Measurements from ENCODE around the gene GTF2I.
"Not testable (repeated sequence)": the region's sequence is repeated elsewhere in the genome, so short reads cannot be mapped to it uniquely, and the experiment has no call there.

- TF ChIP-seq CSRNP3 (CRISPR knock-in tag; IDR thresholded peaks at IDR 0.05); TSHZ2 (CRISPR knock-in tag; IDR thresholded peaks at IDR 0.05); CREB5 (CRISPR knock-in tag; IDR thresholded peaks at IDR 0.05; ENCODE audit: low read depth); RARB (CRISPR knock-in tag; IDR thresholded peaks at IDR 0.05); GLIS3 (CRISPR knock-in tag; IDR thresholded peaks at IDR 0.05); PPARA (CRISPR knock-in tag; IDR thresholded peaks at IDR 0.05; ENCODE audit: borderline replicate concordance); ZFP3 (CRISPR knock-in tag; IDR thresholded peaks at IDR 0.05); POU6F1 (CRISPR knock-in tag; IDR thresholded peaks at IDR 0.05; ENCODE audit: borderline replicate concordance, low read depth); ZFP30 (CRISPR knock-in tag; IDR thresholded peaks at IDR 0.05); PATZ1 (CRISPR knock-in tag; IDR thresholded peaks at IDR 0.05; ENCODE audit: borderline replicate concordance); TOX (CRISPR knock-in tag; IDR thresholded peaks at IDR 0.05; ENCODE audit: borderline replicate concordance); CSDC2 (CRISPR knock-in tag; IDR thresholded peaks at IDR 0.05): not testable (repeated sequence)
Measured at GRCh38 chr7:74766991-74767390, 109.5 kb downstream of the GTF2I start.
